Left ventricle myocardium inferior (tissue), 1 donor: ENCODE measurements around the gene SLC9A2. TPM values are rescaled to one million over a fixed set of nuclear protein-coding genes. Genes with fewer than 3 reads are reported as not detected.

Experiments used
- DNase-seq: peaks from one replicate; pipeline ENCODE4 v3.0.0-alpha.2; 2020
- H3K27ac ChIP-seq: fragments of 200-600 bp; replicated peaks from 2 replicates; pipeline ENCODE4 v1.8.0; 2021
- H3K27me3 ChIP-seq: fragments of 200-600 bp; 2 replicates; pipeline ENCODE4 v1.8.0; 2021; ENCODE audit warnings: low read depth
- H3K36me3 ChIP-seq: fragments of 200-600 bp; 2 replicates; pipeline ENCODE4 v1.8.0; 2021
- H3K4me1 ChIP-seq: fragments of 200-600 bp; 2 replicates; pipeline ENCODE4 v1.8.0; 2021
- H3K4me3 ChIP-seq: fragments of 200-600 bp; 2 replicates; pipeline ENCODE4 v1.8.0; 2021; ENCODE audit warnings: mild to moderate bottlenecking, moderate library complexity
- H3K9me3 ChIP-seq: fragments of 200-600 bp; replicated peaks from 2 replicates; pipeline ENCODE4 v1.8.0; 2021
- CTCF ChIP-seq: fragments of 200-600 bp; IDR thresholded peaks from 2 replicates; pipeline ENCODE4 v1.8.0; 2021; ENCODE audit warnings: antibody characterized with exemption, mild to moderate bottlenecking, borderline replicate concordance
- intact Hi-C: fragments of 100-400 bp; cut with micrococcal nuclease; formaldehyde crosslinking; loops from one replicate; pipeline ENCODE4 v1.11.0; 2022
- total RNA-seq: library from RNA; stranded (reverse); fragmentation: NEBNext Ultra II Directional; extraction: Animal tissue kit (Norgen Biotek cat#: 25700); gene quantifications from one replicate; pipeline ENCODE4 v1.2.1, GENCODE V29; 2021
- donor health status: DM: no; HTN: yes; CAD: no; lungs with severe emphysema.

SLC9A2 gene
- total RNA-seq, 1 donor from 2014 or later = 0.25 TPM

- intact Hi-C loops = no loop called here
- no peak for DNase-seq
- Histone ChIP-seq H3K27me3 (peaks cover 33% of the 10 kb centered on the region), H3K27ac (no peak overlapping the region), H3K4me3 (no peak overlapping the region), H3K9me3 (peaks cover 18% of the 10 kb centered on the region), H3K4me1 (no peaks in the 10 kb centered on the region), H3K36me3 (no peaks in the 10 kb centered on the region)
- no peak for TF ChIP-seq CTCF
Measured at GRCh38 chr2:102652126-102652525, 32.8 kb downstream of the SLC9A2 start.

- no peak for DNase-seq
- Histone ChIP-seq H3K36me3 (no peaks in the 10 kb centered on the region), H3K4me1 (no peaks in the 10 kb centered on the region), H3K27ac (no peak overlapping the region), H3K27me3 (peaks cover 22% of the 10 kb centered on the region), H3K9me3 (no peaks in the 10 kb centered on the region), H3K4me3 (no peak overlapping the region)
- intact Hi-C loops = no loop called here
- TF ChIP-seq CTCF = no peak
Measured at GRCh38 chr2:102657770-102658169, 38.4 kb downstream of the SLC9A2 start.

- no peaks in the 10 kb centered on the region for H3K4me1 ChIP-seq
- H3K27me3 ChIP-seq = peaks cover 4% of the 10 kb centered on the region
- DNase-seq = no peak
- H3K9me3 ChIP-seq = no peaks in the 10 kb centered on the region
- H3K4me3 ChIP-seq = no peak overlapping the region
- no peak for TF ChIP-seq CTCF
- no peak overlapping the region for H3K27ac ChIP-seq
- intact Hi-C loops = no loop called here
- H3K36me3 ChIP-seq = no peaks in the 10 kb centered on the region
Measured at GRCh38 chr2:102660070-102660469, 40.7 kb downstream of the SLC9A2 start.

GRCh38 chr2:102660574-102660973 lies 41.2 kb downstream of the SLC9A2 start:
- TF ChIP-seq CTCF = no peak
- intact Hi-C loops = no loop called here
- no peak for DNase-seq
- Histone ChIP-seq H3K9me3 (no peaks in the 10 kb centered on the region), H3K36me3 (no peaks in the 10 kb centered on the region), H3K4me3 (no peak overlapping the region), H3K27me3 (peaks cover 3% of the 10 kb centered on the region), H3K27ac (no peak overlapping the region), H3K4me1 (no peaks in the 10 kb centered on the region)

- no peak overlapping the region for H3K4me3 ChIP-seq
- no peak for TF ChIP-seq CTCF
- H3K36me3 ChIP-seq = no peaks in the 10 kb centered on the region
- no peak overlapping the region for H3K27ac ChIP-seq
- H3K27me3 ChIP-seq = no peaks in the 10 kb centered on the region
- no peak for DNase-seq
- intact Hi-C loops = no loop called here
- no peaks in the 10 kb centered on the region for H3K4me1 ChIP-seq
- H3K9me3 ChIP-seq = no peaks in the 10 kb centered on the region
Measured at GRCh38 chr2:102661846-102662245, 42.5 kb downstream of the SLC9A2 start.

GRCh38 chr2:102662833-102663232 lies 43.5 kb downstream of the SLC9A2 start:
- H3K4me1 ChIP-seq = no peaks in the 10 kb centered on the region
- no peaks in the 10 kb centered on the region for H3K27me3 ChIP-seq
- intact Hi-C loops = no loop called here
- no peak overlapping the region for H3K4me3 ChIP-seq
- no peak for TF ChIP-seq CTCF
- no peak for DNase-seq
- no peaks in the 10 kb centered on the region for H3K36me3 ChIP-seq
- no peaks in the 10 kb centered on the region for H3K9me3 ChIP-seq
- H3K27ac ChIP-seq = no peak overlapping the region
